HG03442 (cell line): Measurements from ENCODE around the gene LCN15.
"Not testable (repeated sequence)": the region's sequence is repeated elsewhere in the genome, so short reads cannot be mapped to it uniquely, and the experiment has no call there.

ENCODE experiments used
- ATAC-seq: cut with Tn5 transposase; IDR thresholded peaks from one replicate; pipeline ENCODE4 v1.9.1; 2021; ENCODE audit warnings: mild to moderate bottlenecking, moderate library complexity; ENCODE audit not compliant: unreplicated experiment

Gene LCN15

DNA sequence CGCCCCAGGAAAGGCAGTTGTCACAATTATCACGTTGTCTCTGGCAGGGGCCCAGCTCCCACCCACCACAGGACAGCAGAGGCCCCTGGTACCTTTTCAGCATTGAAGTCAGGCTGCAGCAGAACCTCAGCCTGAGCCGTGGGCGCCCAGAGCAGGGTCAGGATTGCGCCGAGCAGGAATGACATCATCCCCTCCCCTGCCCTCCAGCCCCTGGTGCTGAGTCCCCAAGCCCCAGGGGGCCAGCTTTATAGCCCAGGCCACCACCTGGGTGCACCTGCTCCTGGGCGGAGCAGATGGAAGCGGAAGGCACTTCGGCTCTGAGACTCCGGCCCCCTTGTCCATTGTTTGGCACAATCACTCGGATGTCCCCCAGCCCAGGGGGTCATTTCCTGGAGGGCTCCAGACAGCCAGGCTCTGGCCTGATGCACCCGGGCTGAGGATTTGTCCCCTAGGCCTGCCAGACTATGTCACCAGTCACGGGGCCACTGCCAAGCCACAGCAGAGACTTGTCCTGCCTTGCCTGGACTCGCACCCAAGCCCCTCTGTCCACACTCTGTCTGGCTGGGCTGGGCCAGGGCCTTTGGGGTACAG lies at the start of gene LCN15:
LCN15 (minus strand) TSS at position 218 of the 591 bp plus-strand sequence; CDS start at position 188, 30 bp downstream.
- no peak for ATAC-seq

DNA sequence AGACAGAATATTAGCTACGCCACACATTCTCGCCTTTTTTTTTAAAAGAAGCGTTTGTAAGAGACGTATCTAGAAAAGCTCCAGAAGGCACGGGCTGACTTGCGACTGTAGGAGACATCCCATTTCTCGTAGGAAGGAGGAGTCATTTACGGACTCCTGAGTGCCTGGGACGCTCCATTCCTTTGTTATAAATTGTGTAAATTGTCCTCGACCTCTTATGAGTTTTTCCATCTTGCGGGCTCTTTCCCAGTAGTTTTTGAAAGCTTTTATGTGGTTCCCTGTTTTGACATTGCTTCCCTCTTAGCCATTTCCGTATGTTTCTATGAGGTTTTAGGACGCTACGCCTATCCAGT lies 44.5 kb upstream of the LCN15 start:
- ATAC-seq, result no peak

DNA sequence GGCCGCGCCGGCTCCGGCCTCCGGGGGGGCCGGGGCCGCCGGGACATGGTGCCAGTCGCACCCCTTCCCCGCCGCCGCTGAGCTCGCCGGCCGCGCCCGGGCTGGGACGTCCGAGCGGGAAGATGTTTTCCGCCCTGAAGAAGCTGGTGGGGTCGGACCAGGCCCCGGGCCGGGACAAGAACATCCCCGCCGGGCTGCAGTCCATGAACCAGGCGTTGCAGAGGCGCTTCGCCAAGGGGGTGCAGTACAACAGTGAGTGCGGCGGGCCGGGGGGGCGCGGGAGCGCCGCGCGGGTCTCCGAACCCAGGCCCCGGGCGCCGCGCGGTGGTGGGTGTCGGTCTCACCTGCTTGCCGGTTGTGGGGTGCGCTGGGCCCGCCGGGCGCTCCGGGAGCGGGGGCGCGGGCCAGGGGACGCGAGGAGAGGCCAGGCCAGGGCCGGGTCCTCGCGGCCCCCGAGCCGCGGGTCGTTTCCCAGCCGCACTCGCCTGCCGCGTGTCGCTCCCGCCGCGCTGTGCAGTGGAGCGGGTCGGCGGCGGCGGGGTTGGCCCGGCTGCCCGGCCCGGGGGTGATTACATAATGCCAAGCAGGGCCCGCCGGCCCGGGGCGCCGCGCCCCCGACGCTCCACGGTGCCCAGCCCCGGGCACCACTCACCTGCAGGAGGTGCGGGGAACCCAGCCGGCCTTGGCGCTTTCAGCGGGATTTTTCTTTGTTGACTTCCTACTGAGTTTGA lies 43.9 kb upstream of the LCN15 start:
- ATAC-seq, result peak; percentile 26

DNA sequence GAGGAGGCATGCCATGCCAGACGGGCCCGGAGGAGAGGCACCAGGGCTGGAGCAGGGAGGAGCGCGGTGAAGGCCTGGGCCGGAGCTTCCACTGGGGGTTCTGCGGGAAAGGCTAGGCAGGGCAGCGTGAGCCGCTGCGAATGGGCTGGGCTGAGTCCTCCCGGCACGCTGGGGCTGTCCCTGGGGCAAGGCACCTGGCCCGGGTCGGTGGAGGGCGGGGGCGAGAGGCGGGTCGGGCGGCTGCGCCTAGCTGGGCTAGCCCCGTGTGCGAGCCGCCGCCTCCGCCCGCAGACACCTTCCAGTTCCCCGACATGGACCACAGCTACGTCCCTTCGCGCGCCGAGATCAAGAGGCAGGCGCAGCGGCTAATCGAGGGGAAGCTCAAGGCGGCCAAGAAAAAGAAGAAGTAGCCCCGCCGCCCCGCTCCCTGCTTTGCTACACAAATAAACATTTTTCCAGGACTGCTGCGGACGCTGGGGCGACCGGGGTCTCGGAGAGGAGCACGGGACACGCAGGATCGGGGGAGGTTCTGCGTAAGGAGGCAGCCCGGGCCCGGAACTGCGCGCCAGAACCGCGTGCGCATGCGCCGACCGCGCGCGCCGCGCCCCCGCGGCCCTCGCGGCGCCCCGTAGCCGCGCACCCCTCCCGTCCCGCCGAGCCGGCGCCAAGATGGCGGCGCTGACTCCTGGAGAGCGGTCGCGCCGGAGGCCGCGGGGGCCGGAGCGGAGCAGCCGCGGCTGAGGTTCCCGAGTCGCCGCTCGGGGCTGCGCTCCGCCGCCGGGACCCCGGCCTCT lies 43.2 kb upstream of the LCN15 start, which contains the start of gene RABL6:
RABL6 (plus strand) TSS at position 668 of the 794 bp plus-strand sequence. CDS start 249 bp downstream, outside the sequence.
- peak; percentile 72 for ATAC-seq

GRCh38 chr9:136806631-136807201 lies 42.4 kb upstream of the LCN15 start:
- no peak for ATAC-seq

- no peak for ATAC-seq
Measured at GRCh38 chr9:136806067-136806466, 41.7 kb upstream of the LCN15 start.

GRCh38 chr9:136805207-136805740 lies 41.0 kb upstream of the LCN15 start:
- ATAC-seq, result no peak

GRCh38 chr9:136804509-136805206 lies 40.3 kb upstream of the LCN15 start:
- no peak for ATAC-seq

DNA sequence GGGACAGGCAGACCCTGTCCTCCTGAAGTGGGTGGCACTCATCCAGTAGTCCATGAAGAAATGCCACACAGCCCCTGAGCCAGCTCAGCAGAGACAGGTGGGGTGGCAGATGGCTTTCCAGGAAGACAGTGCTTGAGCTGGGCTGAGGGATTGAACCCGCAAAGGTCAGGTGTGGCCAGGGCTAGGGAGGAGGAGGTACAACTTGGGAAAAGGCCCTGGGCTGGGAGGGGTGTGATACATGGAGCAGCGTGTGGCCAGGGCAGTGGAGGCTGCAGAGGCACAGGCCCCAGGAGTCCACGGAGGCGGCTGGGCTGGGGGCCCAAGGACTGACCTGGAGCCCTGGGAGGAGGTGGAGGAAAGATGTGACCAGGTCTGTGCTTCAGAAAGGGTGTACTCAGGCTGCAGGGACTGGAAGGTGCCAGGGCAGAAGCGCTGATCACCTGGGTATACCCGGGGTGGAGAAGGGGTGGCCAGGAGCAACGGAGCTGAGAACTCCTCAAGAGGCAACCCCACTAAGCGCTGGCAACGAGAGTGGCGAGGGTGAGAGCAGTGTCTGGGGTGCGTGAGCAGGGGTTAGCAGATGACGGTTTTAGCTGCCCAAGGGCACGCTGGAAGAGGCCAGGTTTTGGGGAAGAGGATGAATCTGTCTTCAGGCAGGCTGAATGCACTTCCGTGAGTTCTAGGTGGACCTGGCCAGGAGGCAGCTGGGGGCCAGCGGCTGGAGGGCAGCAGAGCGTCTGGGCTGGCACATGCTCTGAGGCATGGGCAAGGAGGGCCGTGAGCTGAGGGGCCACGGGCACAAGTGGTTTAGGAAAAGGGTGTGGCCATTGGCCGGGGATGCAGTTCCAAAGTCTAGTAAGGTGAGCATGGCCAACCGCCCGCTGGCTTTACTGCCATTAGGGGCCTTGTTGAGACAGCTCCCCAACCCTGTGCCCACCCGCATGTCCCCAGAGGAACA lies 39.5 kb upstream of the LCN15 start:
- ATAC-seq, result no peak

DNA sequence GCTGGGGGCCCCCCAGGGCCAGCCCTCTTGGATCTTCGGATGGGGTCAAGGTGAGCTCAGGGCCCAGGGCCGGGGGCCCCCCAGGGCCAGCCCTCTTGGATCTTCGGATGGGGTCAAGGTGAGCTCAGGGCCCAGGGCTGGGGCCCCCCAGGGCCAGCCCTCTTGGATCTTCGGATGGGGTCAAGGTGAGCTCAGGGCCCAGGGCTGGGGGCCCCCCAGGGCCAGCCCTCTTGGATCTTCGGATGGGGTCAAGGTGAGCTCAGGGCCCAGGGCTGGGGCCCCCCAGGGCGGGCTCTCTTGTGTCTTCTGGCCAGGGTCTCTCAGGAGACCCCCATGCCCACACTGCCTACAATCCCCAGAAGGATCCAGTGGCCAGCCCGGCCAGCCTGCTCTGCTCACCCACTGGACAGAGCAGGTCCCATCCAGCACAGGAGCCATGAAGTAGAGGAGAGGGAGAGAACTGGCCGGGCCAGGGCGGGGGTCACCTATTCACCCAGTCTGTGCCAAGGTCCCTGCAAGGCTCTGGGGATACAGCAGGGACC lies 38.8 kb upstream of the LCN15 start:
- ATAC-seq, result not testable (repeated sequence)

DNA sequence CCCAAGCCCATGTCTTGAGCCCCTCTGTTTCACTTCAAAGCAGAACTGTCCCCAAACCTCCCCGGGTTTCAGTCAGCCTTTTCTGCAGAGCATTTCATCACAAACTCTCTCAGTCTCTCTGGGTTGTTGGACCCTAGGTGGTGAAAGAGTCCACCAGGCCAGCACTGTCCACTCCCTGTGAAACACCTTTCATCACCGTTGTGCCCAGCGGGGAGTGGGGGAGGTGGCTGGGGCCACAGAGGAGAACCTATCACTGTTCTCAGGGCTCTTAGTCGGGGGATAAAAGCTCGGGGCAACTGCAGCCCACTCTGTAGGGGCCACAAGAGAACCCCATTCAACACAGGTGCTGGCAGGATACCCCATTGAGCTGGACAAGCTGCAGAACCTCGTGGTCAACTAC lies 38.0 kb upstream of the LCN15 start:
- ATAC-seq, result no peak

GRCh38 chr9:136799854-136800657 lies 35.7 kb upstream of the LCN15 start:
- ATAC-seq, result no peak

GRCh38 chr9:136799079-136799853 lies 34.9 kb upstream of the LCN15 start:
- no peak for ATAC-seq

DNA sequence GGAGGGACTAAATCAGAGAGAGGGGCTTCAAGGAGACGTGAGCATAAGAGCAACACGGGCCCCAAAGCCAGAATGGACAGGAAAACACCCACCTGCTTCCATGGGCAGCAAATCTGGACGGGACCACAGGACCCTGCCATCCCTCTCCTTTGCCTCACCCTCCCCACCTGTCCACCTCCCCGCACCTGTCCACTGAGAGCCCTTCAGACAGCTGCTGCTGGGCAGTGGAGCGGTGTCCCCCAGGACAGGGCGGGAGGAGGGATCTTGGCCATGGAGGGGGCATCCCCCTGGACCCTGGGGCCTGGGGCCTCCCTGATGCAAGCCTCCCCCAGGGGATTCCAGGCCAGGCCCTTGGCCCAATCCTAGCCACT lies 34.4 kb upstream of the LCN15 start:
- no peak for ATAC-seq

DNA sequence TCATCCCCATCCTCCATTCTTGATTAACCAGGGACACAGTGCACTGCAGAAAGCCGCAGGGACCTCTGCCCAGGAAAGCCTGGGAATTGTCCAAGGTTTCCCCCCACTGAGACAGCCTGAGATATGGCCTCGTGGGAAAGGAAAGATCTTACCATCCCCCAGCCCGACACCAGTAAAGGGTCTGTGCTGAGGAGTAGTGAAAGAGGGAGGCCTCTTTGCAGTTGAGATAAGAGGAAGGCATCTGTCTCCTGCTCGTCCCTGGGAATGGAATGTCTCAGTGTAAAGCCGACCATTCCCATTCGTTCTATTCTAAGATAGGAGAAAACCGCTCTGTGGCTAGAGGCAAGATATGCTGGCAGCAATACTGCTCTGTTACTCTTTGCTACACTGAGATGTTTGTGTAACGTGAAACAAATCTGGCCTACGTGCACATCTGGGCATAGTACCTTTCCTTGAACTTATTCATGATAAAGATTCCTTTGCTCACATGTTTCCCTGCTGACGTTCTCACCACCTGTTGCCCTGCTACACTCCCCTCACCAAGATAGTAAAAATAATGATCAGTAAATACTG lies 32.5 kb upstream of the LCN15 start:
- not testable (repeated sequence) for ATAC-seq

DNA sequence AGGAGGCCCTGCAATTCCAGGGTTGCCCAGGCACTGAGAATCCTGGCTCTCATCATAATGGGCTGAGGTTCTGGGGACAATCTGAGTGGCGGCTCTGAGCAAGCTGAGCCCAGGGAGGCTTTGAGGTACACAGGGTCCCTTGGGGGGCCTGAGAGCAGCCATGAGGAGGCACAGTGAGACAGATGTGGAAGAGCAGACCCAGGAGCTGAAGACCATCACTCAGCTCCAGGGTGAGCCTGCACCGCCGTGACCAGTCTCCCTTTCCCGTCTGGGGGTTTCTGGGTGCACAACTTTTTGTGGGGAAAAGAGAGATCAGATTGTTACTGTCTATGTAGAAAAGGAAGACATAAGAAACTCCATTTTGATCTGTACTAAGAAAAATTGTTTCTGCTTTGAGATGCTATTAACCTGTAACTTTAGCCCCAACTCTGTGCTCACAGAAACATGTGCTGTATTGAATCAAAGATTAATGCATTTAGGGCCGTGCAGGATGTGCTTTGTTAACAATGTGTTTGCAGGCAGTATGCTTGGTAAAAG lies 32.0 kb upstream of the LCN15 start, which contains the start of gene CCDC183:
CCDC183 (plus strand) TSS at position 101 of the 537 bp plus-strand sequence; CDS start at position 161, 60 bp downstream.
- no peak for ATAC-seq

GRCh38 chr9:136795000-136795348 lies 30.7 kb upstream of the LCN15 start:
- ATAC-seq, result no peak
